HG02642 (cell line): ENCODE results near the gene KCNG2.

Experiments
- ATAC-seq: cut with Tn5 transposase; IDR thresholded peaks from one replicate; pipeline ENCODE4 v1.9.1; 2021; ENCODE audit warnings: mild to moderate bottlenecking; ENCODE audit not compliant: unreplicated experiment, poor library complexity

Gene KCNG2

DNA sequence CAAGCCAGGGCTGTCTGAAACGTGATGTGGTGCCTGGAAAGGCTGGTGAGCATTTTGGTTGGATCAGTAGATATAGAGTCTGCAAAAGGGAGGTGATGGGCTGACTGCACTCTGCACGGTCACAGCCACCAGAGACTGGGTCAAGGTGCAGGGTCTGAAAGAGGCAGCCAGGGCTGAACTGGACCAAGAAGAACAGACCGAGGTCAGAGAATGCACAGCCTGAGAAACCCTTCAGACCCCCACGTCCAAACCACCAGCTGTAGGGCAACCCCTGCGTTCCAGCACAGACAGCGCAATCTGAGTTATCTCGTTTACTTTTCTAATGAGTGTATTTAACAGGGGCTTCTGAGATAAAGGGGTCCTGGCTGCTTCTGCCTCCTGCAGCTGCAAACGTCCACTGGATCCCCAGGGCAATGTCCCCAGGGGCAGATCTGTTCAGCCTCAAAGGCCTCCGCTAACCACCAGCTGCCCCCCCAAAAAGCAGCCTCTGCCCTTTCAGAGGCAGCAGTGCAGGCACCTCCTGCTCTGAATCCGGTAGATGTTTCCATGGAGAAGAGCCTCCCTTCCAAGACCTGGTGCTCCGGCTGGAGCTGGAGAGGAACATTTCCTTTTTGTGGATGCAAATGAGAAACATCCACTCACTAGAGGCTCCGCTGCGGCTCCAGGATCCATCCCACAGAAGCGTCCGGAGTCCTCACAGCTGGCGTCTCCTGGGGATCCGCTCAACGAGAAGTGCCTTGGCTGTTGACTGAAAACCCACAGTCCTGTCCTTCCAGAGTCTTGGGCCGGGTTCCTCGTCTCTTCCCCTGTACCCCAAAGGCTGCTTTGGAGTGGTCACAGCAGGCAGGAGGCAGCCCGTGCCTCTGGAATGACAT, 970 bp upstream of the KCNG2 start:
- ATAC-seq: no peak

DNA sequence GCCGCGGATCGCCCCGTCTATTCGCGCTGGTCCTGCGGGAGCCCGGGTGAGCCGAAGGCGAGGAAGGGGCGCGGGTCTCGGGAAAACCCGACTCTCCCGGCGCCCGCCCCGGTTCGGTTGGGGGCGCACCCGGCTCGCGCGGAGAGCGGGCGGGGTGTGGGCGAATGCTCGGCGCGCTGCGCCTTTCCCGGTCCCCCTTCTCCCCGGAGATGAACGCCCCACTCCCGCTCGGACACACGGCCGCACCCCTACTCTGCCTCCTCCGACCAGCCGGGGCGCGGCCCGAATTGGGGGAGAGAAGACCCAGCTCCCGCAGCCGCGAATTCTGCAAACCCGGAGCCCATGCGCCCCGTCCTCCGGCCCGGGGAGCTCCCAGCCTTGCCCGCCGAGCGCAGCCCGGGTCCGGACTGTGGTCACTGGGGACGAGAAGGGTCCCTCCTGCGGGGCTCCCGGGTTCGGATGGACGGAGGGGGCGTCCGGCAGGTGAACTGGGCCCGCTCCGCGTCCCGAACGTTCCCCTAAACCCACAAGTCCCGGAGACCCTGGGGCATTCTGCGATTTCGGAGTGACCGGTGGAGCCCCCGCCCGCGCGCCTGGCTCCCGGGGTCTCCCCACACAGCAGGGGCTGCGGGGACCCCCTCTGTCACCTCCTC, 734 bp downstream of the KCNG2 start:
- ATAC-seq: no peak

DNA sequence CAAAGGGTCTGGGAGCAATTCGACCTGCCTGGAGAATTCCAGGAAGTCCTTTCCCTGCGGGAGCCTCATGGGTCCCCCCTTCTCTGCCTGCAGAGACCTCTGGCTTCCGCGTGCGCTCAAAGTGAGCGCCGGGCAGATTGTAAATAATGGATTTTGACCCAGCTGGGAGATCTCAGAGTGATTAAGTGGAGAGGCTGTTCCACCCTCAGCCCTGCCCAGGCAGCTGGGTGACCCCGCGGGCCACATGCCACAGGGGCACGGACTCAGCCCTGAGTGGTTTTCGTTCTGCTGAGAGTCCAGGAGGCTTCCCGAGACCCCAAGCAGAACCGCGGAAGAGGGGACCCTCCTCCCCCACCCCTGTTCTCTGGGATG, 1.2 kb downstream of the KCNG2 start:
- no peak for ATAC-seq

DNA sequence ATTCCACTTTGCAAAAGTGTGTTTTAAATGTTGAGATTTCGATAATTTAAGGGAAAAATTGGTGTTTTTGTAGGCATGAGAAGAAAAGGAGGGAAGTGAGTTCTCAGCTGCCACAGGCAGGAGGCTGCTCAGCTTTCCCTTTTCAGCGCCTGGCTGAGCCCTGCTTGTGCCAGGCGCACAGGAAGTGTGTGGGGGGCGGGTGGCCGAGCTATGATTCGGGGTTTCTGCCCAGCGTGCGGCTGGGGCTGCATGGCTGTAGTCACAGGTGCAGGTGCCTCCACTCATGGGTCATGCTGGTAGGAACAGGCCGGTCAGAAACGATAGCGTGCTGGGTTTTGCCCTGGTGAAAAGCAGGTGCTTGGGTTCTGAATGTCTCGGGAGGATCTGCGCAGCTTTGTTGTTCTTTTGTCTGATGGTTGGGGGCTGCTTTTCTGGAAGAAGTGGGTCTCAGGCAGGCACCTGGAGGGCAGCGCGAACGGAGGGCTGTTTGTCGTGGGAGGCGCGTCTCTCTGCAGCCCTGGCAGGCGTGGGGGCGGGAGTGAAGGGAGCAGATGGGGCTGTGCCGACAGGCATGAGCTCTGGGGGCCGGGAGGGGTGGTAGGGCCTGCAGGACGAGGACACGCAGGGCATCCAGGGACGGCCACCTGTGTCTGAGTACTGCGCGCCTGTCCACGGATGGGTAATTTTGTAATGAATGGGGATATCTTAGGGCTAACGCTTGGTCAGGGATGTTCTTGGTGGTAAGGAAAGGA, 2.1 kb downstream of the KCNG2 start:
- ATAC-seq: no peak

DNA sequence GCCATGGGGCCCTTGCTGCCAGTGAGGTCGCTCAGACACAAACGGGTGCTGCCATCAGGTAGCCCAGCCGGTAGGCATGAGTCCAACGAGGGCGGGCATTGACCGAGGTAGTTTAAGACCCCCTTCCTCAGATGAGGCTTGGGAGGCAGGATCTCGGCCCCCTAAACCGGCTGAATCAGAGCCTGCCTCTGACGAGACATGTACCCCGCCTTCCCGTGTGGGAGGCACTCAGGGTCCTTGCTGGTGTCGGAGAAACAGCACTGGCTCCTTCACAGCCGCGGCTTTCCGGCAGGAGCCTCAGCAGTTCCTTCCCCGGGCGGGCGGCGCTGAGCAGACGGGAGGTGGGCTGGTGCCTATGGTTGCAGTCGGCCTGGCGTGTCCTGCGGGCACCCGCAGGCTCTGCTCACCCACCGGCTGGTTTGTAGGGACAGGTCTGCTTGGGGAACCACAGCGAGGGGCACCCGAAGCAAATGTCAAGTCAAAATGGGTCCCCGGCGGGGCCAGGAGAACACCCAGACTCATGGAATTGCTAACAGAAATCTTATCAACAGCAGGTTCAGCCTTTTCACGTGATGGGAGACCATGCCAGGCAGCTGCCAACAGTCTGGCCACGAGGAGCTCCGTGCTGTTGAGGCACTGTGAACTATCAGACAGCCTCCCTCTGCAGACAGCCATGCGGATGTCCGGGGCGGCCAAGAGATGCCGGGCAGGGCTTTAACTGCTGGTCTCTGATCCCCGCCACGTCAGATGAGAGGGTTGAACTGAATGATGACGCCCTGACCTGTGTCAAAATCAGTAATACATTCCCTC, 2.8 kb downstream of the KCNG2 start:
- ATAC-seq: no peak

DNA sequence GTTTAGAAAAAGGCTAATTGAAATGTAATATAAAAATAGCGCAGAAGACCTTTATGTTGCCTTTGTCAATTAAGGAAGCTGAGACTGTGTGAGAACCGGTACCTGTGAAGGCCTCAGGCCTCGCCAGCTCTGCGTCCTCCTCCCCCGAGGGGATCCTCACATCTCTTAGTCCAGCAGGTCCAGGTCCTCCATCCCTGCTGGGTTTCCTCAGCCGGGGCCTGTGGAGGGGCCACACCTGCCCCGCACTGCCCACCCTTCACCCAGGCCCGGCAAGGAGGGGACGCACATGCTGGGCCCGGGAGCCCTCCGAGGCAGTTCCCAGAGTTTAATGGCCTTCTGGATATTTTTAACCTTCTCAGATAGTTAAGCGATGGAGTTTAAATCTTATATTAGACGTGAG, 3.5 kb downstream of the KCNG2 start:
- no peak for ATAC-seq

DNA sequence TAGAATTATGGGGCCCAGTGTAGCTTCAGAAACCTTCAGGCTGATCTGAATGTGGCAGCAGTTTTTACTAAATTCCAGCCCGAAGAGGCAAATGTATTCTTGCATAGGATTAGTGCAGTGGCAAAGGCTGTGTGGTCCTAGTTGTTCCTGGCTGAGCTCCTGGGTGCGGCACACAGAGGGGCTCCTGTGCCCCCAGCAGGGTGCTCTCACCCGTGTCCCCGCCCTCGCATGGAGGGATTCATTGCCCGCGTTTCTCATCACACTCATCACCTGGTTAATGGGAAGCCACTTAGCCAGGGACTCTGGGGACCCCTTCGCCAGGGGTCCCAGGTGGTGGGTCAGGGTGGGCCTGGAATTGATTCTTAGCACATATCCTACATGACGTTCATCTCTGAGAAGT, 3.9 kb downstream of the KCNG2 start:
- ATAC-seq: no peak

DNA sequence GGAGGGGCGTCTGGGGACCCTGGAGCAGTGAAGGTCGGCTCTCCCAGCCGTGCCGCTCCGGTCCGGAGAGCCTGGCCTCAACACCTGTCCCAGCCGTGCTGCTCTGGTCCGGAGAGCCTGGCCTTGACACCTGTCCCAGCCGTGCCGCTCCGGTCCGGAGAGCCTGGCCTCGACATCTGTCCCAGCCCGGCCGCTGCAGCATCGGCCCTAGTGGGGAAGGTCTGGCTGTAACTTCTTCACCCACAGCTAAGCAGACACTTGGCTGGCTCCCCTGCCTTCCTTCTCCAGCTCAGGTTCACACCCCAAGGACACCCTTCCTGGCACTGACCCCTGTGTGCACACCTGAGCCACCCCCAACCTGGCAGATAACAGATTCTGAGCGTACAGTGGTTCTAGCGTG, 4.6 kb downstream of the KCNG2 start:
- ATAC-seq: no peak

DNA sequence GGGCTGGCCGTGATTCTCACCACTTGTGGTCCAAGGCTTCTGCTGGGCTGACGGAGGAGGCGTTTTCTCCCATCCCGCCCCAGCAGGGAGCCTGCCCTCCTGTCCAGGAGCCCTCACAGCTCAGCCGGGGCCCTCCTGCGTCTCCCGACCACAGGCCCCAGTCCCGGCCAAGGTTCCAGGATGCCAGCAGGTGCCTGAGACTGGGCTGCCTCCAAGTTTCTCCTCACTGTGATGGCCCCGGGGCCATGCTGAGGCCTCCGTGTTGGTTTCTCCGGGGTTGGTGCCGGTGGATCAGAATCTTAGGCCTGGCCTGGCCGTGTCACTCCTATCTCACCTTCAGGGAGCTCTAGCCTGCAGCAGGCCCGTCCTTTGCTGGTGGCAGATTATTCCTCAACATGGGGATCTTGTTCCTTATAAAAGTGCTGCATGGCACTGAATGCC, 5.9 kb downstream of the KCNG2 start:
- no peak for ATAC-seq

DNA sequence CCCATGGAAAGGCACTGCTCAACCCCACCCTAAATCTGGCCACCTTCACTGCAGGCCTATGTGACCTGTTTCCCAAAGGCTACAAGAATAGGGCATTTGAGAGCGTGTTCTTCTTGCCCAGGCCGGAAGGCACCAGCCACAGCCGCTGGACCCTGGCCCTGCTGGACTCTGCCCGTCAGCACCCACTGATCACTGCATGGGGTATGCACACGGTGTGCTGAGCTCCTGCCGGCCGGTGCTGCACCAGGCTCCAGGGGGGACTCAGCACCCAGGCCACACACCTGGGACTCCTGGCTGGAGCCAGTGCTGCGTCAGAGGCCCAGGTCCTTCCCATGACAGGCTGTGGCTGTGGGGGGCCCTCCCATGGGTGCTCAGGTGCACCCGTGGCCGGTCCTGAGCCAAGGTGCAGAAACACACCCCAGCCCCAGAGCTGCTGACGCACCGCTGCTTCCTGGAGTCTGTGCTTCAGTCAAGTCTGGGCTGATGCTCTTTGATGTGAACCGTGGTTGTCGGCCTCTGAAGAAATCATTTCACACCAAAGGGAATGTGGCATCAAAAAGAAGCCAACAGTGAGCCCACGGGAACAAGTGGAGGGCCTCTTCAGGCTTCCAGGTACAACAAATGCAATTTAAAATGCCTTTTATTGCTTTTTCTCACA, 6.5 kb downstream of the KCNG2 start:
- ATAC-seq: no peak

DNA sequence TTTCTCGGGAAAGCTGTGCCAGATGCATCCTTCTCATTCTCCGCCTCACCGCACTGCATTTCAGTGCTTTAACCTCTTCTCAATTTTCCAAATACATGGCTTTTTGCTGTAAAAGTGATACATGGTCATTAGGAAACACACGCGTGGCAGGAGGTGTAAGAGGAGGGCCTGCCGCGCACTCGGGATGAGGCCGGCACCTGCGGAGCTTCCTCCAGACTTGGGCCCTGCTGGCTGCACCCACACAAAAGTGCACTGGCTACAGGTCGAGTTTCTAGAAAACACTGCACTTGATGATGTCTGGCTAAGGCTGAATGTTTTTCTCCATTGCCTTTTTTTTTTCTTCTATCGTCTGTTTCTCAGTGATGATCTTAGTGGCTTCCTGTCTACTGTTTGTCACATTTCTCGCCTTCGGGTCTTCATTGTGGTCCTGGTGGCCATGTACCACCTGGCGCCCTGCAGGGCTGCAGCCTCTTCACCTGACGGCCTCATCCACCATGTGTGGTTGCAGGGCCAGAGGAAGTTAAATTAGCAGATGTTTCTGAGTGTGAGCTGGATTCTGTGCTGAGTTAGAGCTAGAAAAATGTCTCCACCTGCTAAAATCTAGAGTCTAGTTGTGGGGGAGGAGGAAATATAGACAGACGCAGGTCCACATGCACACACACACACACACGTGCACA, 7.6 kb downstream of the KCNG2 start:
- ATAC-seq: no peak

DNA sequence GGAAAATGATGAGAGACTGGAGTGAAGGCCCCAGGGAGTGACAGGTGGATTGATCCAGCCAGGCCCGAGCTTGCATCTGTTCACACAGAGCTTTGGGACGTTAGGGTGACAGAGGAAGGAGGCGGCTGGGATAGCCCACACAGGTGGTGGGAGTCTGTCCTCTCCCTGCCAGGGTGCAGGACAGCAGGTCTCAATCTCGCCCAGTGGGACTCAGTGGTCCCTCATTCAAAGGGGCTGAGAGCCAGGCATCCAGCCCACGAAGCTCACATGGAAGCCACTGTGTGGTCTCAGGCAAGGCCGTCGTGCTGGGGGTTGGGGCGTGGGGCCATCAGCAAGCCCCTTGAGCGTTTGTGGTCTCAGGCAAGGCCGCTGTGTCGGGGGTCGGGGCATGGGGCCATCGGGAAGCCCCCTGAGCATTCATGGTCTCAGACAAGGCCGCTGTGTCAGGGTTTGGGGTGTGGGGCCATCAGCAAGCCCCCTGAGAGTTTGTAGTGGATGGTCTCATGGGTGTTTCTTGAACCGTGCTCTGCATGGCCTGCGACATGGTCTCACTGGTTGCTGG, 8.3 kb downstream of the KCNG2 start:
- no peak for ATAC-seq

DNA sequence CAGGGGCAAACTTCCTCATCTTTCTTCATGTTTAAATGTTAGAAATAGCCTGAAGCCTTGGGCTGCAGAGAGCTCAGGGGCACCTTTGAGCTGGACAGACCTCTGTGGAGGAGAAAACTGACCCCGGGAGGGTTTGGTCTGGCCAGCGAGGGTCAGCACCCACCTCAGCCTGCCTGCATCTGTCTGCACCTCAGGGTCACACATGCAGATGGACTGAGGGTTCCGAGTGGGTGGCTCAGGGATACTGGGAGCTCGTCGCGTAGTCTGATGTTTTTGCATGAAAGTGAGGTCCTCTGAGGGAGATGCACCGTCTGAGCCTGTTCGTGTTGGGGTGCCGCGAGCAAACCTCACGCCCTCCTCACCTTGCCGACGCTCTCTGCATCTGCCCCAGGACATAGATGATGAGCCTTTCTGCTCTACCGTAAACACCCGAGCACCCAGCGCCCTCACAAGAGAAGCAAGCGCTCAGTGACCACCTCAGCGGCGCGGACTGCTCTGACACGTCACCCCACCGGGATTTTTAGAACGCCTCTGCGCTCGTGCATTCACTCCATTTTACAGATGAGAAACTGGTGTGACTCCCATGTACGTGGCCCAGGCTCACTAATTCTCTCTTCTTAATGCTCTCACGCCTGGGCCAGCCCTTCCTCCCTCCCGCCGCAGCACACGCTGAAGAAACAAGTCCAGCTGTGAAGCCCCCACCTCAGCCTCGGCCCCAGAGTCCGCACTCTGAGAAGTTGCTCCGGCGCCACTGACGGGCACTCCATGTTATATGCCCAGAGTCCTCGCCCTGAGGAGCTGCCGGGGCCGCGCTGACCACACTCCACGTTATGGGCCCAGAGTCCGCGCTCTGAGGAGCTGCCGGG, 9.5 kb downstream of the KCNG2 start:
- ATAC-seq: no peak

DNA sequence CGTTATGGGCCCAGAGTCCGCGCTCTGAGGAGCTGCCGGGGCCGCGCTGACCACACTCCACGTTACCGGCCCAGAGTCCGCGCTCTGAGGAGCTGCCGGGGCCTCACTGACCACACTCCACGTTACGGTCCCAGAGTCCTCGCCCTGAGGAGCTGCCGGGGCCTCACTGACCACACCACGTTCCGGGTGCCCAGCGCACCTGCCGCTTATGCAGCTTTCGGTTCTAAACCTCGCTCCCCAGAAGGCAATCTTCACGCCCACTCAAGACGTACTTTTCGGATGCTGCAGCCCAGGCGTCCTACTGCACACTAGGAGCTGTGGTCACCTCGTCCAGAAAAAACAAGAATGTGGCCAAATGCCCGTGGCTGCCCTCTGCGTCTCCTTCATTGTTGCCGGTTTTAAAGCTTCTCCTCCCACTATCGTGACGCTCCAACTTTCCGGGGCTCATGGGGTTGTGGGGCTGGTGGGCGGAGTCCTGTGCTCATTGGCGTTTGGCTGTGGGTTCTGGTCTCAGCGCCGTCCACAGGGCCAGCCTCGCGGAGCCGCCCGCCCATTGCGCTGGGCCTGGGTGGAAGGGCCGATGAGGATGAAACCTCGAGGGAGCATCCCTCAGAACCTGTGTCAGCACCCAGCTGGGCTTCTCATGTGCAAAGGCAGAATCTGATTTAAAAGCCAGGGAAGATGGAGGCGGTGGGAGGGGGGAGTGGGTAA, 11.9 kb downstream of the KCNG2 start:
- no peak for ATAC-seq

DNA sequence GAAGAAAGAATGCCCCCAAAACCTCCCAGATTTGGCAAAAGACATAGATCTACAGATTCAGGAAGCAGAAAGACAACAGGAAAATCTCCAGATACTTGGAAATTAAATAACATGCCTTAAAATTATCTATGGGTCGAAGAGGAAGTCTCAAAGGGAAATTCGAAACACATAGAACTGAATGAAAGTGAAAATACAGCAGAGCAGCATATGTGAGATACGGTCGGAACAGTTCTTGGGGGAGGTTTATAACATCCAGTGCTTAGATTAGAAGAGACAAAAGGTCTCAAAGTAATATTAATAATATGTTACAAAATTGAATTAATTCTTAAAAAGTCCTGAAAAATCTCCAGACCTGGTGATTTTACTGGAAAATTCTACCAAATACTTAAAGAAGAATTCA, 14.3 kb downstream of the KCNG2 start:
- ATAC-seq: no peak

DNA sequence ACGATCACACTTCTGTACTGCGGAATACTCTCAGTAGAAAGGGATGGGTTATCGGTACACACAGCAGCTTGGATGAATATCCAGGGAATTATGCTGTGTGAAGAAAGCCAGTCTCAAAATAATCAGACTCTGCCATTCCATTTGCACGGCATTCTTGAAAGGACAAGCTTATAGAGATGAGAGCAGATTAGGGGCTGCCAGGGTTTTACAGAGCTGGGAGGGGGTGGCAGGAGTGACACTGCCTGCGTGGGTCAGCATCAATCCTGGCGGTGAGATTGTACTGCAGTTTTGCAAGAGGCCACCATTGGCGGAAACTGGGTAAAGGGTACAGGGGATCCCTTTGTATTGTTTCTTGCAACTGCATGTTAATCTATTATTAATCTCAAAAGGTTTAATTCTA, 16.6 kb downstream of the KCNG2 start:
- no peak for ATAC-seq

DNA sequence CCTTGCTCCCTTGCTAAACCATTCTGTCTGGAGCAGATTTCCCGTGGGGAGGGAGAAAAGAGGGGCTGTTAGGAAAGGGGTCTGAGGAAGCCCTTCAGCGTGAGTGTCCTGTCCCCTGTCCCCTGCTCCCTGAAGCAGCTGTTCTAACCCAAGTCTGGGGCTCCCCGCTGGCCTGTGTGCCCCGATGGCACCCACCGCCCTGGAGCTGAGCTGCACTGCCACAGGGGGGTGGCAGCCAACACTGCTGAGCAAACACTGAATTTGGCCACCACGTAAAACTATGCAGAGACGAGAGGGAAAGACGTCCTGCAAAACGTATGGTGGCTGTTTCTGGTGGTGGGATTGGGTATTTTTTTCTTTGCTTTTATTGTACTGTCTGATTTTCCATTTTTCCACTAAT, 17.9 kb downstream of the KCNG2 start:
- ATAC-seq: no peak

DNA sequence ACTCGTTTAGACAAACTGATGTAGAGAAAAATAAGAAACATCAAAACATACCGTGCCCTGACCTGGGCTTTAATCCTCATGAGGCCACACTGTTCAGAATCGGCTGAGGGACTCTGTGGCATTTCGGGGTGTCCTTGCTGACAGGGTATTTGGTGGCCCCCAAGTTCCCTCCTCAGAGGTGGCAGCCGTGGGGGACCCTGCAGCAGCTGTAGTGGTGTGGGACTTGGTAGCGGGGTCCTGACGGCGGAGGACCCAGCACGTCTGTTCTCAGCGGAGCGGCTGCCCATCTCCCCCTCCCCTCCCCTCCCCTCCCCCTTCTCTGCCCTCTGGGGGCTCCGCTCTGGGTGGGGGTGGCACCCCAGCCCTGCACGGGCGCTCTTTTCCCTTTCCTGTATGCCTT, 18.4 kb downstream of the KCNG2 start:
- ATAC-seq: no peak
